Panc1 (cell line): ENCODE data around the gene CHST13. TPM values are rescaled to one million over a fixed set of nuclear protein-coding genes. Genes with fewer than 3 reads are reported as not detected.

ENCODE experiments used
- ATAC-seq: fragments of 200-7000 bp; cut with Tn5 transposase; 2 replicates; pipeline ENCODE4 v1.9.1; 2020; ENCODE audit warnings: mild to moderate bottlenecking, moderate library complexity
- BruUV-seq: library from RNA; stranded (reverse); fragments of 400-500 nt; replicated peaks from 2 replicates; lab custom pipeline; 2021; lab: Mats Ljungman, UMichigan
- CTCF ChIA-PET: fragments of 300-600 bp; sonication (Branson Sonifier 250); formaldehyde crosslinking; loops from one replicate; lab custom pipeline; 2022; ENCODE audit warnings: antibody characterized with exemption; lab: Charles Lee
- POLR2A ChIA-PET: fragments of 300-600 bp; sonication (Branson Sonifier 250); formaldehyde crosslinking; loops from one replicate; lab custom pipeline; 2022; ENCODE audit warnings: antibody characterized with exemption; lab: Charles Lee
- DNase-seq: peaks from one replicate; pipeline ENCODE4 v3.0.0-alpha.2; 2010; ENCODE audit warnings: low read depth, low spot score
- H3K27ac ChIP-seq: 2 replicates; pipeline ENCODE4 v1.5.1; 2011; ENCODE audit warnings: mild to moderate bottlenecking, low read length, inconsistent platforms
- H3K27me3 ChIP-seq: fragments of 200-500 bp; sonication (Bioruptor generic); 2 replicates; pipeline ENCODE4 v1.6.0; 2014; ENCODE audit warnings: low read length, inconsistent platforms; ENCODE audit not compliant: control insufficient read depth, insufficient read depth
- H3K36me3 ChIP-seq: fragments of 200-500 bp; sonication (Bioruptor generic); 2 replicates; pipeline ENCODE4 v1.5.1; 2014; ENCODE audit warnings: inconsistent platforms, mild to moderate bottlenecking, low read length, moderate library complexity; ENCODE audit not compliant: control insufficient read depth, insufficient read depth
- H3K4me1 ChIP-seq: 2 replicates; pipeline ENCODE4 v1.5.1; 2011; ENCODE audit warnings: inconsistent platforms, mild to moderate bottlenecking, low read length, moderate library complexity; ENCODE audit not compliant: control insufficient read depth, insufficient read depth
- H3K4me3 ChIP-seq, 2 experiments: 2 replicates each; pipeline ENCODE4 v1.5.1; 2011 to 2012; ENCODE audit warnings: low read depth in 2 of 2, low read length in 2 of 2, mild to moderate bottlenecking in 2 of 2, inconsistent platforms in 1 of 2, moderate library complexity in 1 of 2
- H3K9me3 ChIP-seq: fragments of 200-500 bp; sonication (Bioruptor generic); 2 replicates; pipeline ENCODE4 v1.5.1; 2014; ENCODE audit warnings: low read depth, mild to moderate bottlenecking, inconsistent platforms, low read length, moderate library complexity; ENCODE audit not compliant: control insufficient read depth, insufficient read depth
- CTCF ChIP-seq: fragments of 450-650 bp; IDR thresholded peaks from 2 replicates; pipeline ENCODE4 v1.5.1; 2017; ENCODE audit warnings: mild to moderate bottlenecking
- POLR2AphosphoS5 ChIP-seq: IDR thresholded peaks from 2 replicates; pipeline ENCODE4 v1.6.1; 2012; ENCODE audit warnings: mild to moderate bottlenecking, low read depth, low read length, moderate library complexity
- REST ChIP-seq, 2 experiments: IDR thresholded peaks; 2 replicates each; pipeline ENCODE4 v1.6.1; 2011 to 2012; ENCODE audit warnings: low read depth in 2 of 2, control low read depth in 1 of 2, low read length in 1 of 2, mild to moderate bottlenecking in 1 of 2, moderate library complexity in 1 of 2; ENCODE audit not compliant: insufficient read depth in 1 of 2
- SIN3A ChIP-seq: IDR thresholded peaks from 2 replicates; pipeline ENCODE4 v1.6.1; 2012; ENCODE audit warnings: low read depth, mild to moderate bottlenecking, low read length, moderate library complexity, borderline replicate concordance; ENCODE audit not compliant: insufficient read depth
- TCF7L2 ChIP-seq: IDR thresholded peaks from 2 replicates; pipeline ENCODE4 v1.6.1; 2011; ENCODE audit warnings: mild to moderate bottlenecking, low read depth, low read length, inconsistent platforms
- in situ Hi-C: cut with HindIII; loops from 2 replicates; pipeline ENCODE4 v1.10.0; 2016; ENCODE audit warnings: low sequenced_read_pairs, low pct_unique_long_range_greater_than_20kb
- intact Hi-C: fragments of 100-400 bp; cut with micrococcal nuclease; formaldehyde crosslinking; loops from one replicate; pipeline ENCODE4 v1.10.0; 2022; ENCODE audit not compliant: unreplicated experiment
- total RNA-seq: library from RNA; stranded (reverse); gene quantifications from one replicate; pipeline ENCODE4 v1.2.1, GENCODE V29; 2021; ENCODE audit not compliant: unreplicated experiment

The CHST13 gene
- total RNA-seq, 1 experiment from 2014 or later = 0.64 TPM

- TF ChIP-seq TCF7L2 (no peak), REST (IDR thresholded peaks at IDR 0.05; ENCODE audit: insufficient read depth in 1 of 2, low read depth in 2 of 2, low read length in 1 of 2) (no peak), POLR2AphosphoS5 (no peak), SIN3A (no peak), CTCF (no peak)
- Histone ChIP-seq H3K4me1 (no peaks in the 10 kb centered on the region), H3K4me3 (no peak overlapping the region), H3K27ac (no peak overlapping the region), H3K36me3 (no peaks in the 10 kb centered on the region), H3K27me3 (no peaks in the 10 kb centered on the region), H3K9me3 (no peaks in the 10 kb centered on the region)
- ChIA-PET CTCF (no interaction called here), POLR2A (no interaction called here)
- in situ Hi-C loops (no loop called here), intact Hi-C loops (no loop called here)
- BruUV-seq = no TSS peak
- ATAC-seq (no peak), DNase-seq (no peak)
Measured at GRCh38 chr3:126480861-126481260, 43.1 kb upstream of the CHST13 start.

DNA sequence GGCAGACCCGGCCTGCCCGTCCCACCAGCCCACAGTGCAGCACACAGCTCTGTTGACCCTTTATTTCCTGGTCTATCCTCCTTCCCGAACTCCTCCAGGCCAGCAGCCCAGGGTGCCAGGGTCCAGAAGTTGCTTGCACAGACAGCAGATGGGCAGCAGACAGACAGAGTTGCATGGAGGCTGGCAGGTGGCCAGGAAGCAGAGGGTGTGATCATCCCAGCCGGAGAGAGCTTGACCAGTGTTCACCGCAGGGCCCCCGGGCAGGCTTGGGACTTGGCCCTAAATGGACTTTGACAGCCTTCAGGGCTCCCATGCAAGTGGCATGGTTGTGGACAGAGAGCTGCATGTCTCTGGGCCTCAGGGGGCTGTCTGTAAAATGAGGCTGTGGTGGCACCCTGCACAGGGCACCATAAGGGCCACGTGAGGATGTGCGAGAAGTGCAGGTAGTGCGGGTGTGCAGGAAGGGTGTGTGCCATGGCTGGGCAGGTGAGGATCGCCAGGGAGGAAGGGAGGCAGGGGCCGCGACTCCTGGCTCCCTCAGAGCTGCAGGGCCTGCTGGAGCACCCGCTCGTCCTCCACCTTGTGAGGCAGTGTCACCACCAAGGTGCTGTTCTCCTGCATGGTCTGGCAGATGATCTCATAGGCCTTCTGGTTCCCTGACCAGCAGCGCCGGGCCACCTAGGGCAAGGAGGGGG is 42.0 kb upstream of the CHST13 start:
- DNase-seq = no peak
- Histone ChIP-seq H3K4me1 (no peaks in the 10 kb centered on the region), H3K4me3 (no peak overlapping the region), H3K27ac (no peak overlapping the region), H3K27me3 (no peaks in the 10 kb centered on the region), H3K9me3 (no peaks in the 10 kb centered on the region), H3K36me3 (no peaks in the 10 kb centered on the region)
- intact Hi-C loops = no loop called here
- ChIA-PET POLR2A (no interaction called here), CTCF (no interaction called here)
- BruUV-seq = no TSS peak
- in situ Hi-C loops = no loop called here
- ATAC-seq = 0 out of 2 replicates have a peak, but pooled peaks have one; percentile 5
- TF ChIP-seq REST (IDR thresholded peaks at IDR 0.05; ENCODE audit: insufficient read depth in 1 of 2, low read depth in 2 of 2, low read length in 1 of 2) (no peak), SIN3A (no peak), POLR2AphosphoS5 (no peak), CTCF (no peak), TCF7L2 (no peak)
